ENCODE results near the gene CNN3. TPM values are rescaled to one million over a fixed set of nuclear protein-coding genes. Genes with fewer than 3 reads are reported as not detected.

Gene CNN3
- total RNA-seq, 1 experiment from 2014 or later = 106 TPM

GRCh38 chr1:94927405-94928175 lies 680 bp upstream of the CNN3 start:
- in situ Hi-C loops (cut with HindIII; ENCODE audit: low pct_unique_long_range_greater_than_20kb, low sequenced_read_pairs) = no loop called here

GRCh38 chr1:94926126-94926914 lies 590 bp downstream of the CNN3 start:
- DNase-seq (ENCODE audit: low read depth) = peak; percentile 68
- in situ Hi-C loops (cut with HindIII; ENCODE audit: low pct_unique_long_range_greater_than_20kb, low sequenced_read_pairs) = no loop called here

More at GRCh38 chr1:94927405-94928175, 680 bp upstream of the CNN3 start:
- peak; percentile 69 for DNase-seq (ENCODE audit: low read depth)

- peak; percentile 87 for DNase-seq (ENCODE audit: low read depth)
- in situ Hi-C loops (cut with HindIII; ENCODE audit: low pct_unique_long_range_greater_than_20kb, low sequenced_read_pairs) = no loop called here
These were observed 1.3 kb downstream of the CNN3 start for GRCh38 chr1:94925561-94926125.

- DNase-seq (ENCODE audit: low read depth) = no peak
- in situ Hi-C loops (cut with HindIII; ENCODE audit: low pct_unique_long_range_greater_than_20kb, low sequenced_read_pairs) = no loop called here
These were observed 1.9 kb downstream of the CNN3 start for GRCh38 chr1:94925004-94925403.

- peak; percentile 18 for DNase-seq (ENCODE audit: low read depth)
- in situ Hi-C loops (cut with HindIII; ENCODE audit: low pct_unique_long_range_greater_than_20kb, low sequenced_read_pairs) = no loop called here
These were observed 4.1 kb downstream of the CNN3 start for GRCh38 chr1:94922761-94923331.

GRCh38 chr1:94921977-94922376 lies 4.9 kb downstream of the CNN3 start:
- in situ Hi-C loops (cut with HindIII; ENCODE audit: low pct_unique_long_range_greater_than_20kb, low sequenced_read_pairs) = no loop called here
- DNase-seq (ENCODE audit: low read depth) = no peak

GRCh38 chr1:94920061-94920460 lies 6.8 kb downstream of the CNN3 start:
- in situ Hi-C loops (cut with HindIII; ENCODE audit: low pct_unique_long_range_greater_than_20kb, low sequenced_read_pairs) = no loop called here
- DNase-seq (ENCODE audit: low read depth) = no peak

GRCh38 chr1:94919241-94920030 lies 7.5 kb downstream of the CNN3 start:
- in situ Hi-C loops (cut with HindIII; ENCODE audit: low pct_unique_long_range_greater_than_20kb, low sequenced_read_pairs) = no loop called here
- DNase-seq (ENCODE audit: low read depth) = no peak

- in situ Hi-C loops (cut with HindIII; ENCODE audit: low pct_unique_long_range_greater_than_20kb, low sequenced_read_pairs) = no loop called here
These were observed 9.7 kb downstream of the CNN3 start for GRCh38 chr1:94917251-94917650.

GRCh38 chr1:94912263-94913184 lies 14.4 kb downstream of the CNN3 start:
- in situ Hi-C loops (cut with HindIII; ENCODE audit: low pct_unique_long_range_greater_than_20kb, low sequenced_read_pairs) = no loop called here
- no peak for DNase-seq (ENCODE audit: low read depth)

More at GRCh38 chr1:94917251-94917650, 9.7 kb downstream of the CNN3 start:
- no peak for DNase-seq (ENCODE audit: low read depth)

- in situ Hi-C loops (cut with HindIII; ENCODE audit: low pct_unique_long_range_greater_than_20kb, low sequenced_read_pairs) = no loop called here
- no peak for DNase-seq (ENCODE audit: low read depth)
These were observed 17.4 kb downstream of the CNN3 start for GRCh38 chr1:94909486-94909885.

- in situ Hi-C loops (cut with HindIII; ENCODE audit: low pct_unique_long_range_greater_than_20kb, low sequenced_read_pairs) = no loop called here
These were observed 17.9 kb downstream of the CNN3 start for GRCh38 chr1:94908965-94909364.

GRCh38 chr1:94908190-94908589 lies 18.7 kb downstream of the CNN3 start:
- in situ Hi-C loops (cut with HindIII; ENCODE audit: low pct_unique_long_range_greater_than_20kb, low sequenced_read_pairs) = no loop called here
- no peak for DNase-seq (ENCODE audit: low read depth)

More at GRCh38 chr1:94908965-94909364, 17.9 kb downstream of the CNN3 start:
- no peak for DNase-seq (ENCODE audit: low read depth)

GRCh38 chr1:94907136-94907535 lies 19.8 kb downstream of the CNN3 start:
- DNase-seq (ENCODE audit: low read depth) = no peak
- in situ Hi-C loops (cut with HindIII; ENCODE audit: low pct_unique_long_range_greater_than_20kb, low sequenced_read_pairs) = no loop called here

- no peak for DNase-seq (ENCODE audit: low read depth)
- in situ Hi-C loops (cut with HindIII; ENCODE audit: low pct_unique_long_range_greater_than_20kb, low sequenced_read_pairs) = no loop called here
These were observed 20.5 kb downstream of the CNN3 start for GRCh38 chr1:94906382-94906781.

GRCh38 chr1:94905207-94905606 lies 21.7 kb downstream of the CNN3 start:
- no peak for DNase-seq (ENCODE audit: low read depth)
- in situ Hi-C loops (cut with HindIII; ENCODE audit: low pct_unique_long_range_greater_than_20kb, low sequenced_read_pairs) = no loop called here
